GM21423 (cell line): ENCODE measurements around the gene LMO3.
A peak's percentile ranks its signal among the peaks of the same experiment; 100 is the strongest.

ENCODE experiments used
- ATAC-seq: cut with Tn5 transposase; IDR thresholded peaks from one replicate; pipeline ENCODE4 v1.9.1; 2021; ENCODE audit warnings: mild to moderate bottlenecking, moderate library complexity; ENCODE audit not compliant: unreplicated experiment

LMO3 gene

DNA sequence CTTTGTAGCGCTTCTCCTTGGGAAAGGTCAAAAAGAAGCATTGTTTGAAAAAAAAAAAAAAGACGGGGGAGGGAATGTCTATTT lies at the start of gene LMO3:
LMO3 (minus strand) TSS at position 46 of the 84 bp plus-strand sequence. CDS start 5,302 bp downstream, outside the sequence.
- ATAC-seq: no peak

DNA sequence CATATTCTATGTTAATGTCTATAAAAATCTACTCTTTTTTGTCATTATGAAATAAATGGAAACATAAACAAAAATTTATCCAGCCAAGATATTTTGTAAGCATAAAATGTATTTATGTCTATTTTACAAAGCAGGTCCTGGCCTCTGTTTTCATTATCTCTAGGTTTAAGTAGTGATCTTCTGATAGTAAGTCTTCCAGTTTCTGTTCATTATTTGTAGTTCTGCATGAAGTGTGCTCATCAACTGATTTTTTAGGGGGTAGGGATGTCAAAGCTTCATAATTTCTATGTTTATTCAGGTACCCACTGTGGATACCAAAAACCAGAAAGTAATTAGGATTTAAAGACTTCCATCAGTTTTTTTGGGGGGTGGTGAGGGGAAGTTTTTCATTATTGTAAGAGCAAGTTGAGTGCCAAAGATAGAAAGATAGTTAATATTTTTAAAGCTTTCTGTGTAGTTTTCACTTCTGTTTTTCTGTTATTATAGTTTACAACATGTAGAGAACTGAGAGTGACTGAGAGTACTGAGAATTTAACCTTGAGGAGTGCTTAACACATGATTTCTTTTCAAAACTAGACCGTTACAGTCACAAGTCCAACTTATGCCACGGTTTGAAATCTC lies 30.6 kb upstream of the LMO3 start:
- peak; percentile 84 for ATAC-seq

DNA sequence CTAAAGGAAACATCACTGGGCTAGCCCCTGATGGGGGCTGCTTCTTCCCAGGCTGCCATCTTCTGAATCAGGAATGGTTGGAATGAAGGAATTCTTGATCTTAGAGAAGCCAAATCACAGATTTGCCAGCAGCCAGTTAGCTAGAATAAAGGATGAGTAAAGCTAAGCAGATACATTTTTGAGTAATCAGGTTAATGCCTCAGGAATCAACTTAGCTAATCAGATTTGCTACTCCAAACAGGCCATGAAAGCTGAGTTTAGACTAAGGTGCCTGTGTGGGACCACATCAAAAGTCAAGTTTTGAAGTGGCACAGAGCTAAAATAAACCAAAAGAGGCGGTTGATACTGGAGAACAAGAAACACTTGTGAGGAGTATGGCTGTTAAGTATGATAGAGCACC lies 28.8 kb upstream of the LMO3 start:
- ATAC-seq: no peak

DNA sequence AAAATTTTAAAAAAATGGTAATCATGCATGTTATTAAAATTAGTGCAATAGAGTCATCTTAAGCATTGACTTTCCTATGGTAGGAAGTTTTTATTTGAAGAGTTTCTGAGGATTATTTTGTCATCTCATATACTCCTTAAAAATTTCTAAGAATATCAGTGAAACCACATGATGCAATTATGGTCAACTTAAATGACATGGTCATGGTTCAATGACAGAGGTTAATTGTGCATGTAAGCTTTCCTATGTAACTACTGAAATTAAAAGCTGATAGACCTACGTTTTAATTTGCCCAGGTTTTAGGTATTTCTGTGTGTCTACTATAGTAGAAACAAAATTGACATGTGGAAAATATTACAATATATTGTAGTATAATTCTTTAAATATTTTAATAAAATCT lies 21.0 kb upstream of the LMO3 start:
- ATAC-seq: no peak

DNA sequence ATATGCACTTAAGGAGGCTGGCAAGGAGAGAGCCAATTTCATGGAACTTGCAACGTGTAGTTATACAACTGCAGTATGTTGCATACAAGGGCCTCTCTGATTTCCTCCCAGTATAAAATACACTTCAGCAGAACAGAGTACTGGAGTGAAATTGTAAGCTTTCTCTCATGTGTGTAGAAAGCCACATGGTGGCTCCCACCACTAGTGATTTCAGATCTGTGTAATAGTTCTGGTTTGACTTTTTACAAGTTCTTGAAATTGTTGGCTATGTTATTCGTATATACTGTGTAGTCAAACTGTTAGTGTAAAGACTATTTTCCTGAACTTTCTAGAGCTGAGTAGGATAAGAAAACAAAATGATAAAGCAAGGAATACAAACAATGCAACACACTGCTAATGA lies 16.4 kb upstream of the LMO3 start:
- ATAC-seq: peak; percentile 63

DNA sequence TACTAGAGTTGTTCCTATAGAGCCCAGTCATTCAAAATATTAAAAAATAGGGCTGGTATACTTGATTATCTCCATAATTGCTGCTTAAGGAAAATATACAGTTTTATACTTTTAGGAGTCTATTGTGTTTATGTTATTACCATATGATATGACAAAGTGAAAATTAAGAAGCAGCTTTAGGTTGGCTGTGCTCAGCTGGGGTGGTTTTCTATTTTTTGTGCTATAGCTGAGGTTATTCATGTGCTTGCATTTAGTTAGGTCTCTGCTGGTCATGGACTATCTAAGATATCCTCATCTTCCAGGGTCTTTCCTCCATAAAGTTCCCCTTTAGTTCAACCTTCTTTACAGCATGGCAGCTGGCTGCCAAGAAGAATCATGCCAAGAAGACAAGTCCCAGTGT lies 13.6 kb upstream of the LMO3 start:
- ATAC-seq: no peak

DNA sequence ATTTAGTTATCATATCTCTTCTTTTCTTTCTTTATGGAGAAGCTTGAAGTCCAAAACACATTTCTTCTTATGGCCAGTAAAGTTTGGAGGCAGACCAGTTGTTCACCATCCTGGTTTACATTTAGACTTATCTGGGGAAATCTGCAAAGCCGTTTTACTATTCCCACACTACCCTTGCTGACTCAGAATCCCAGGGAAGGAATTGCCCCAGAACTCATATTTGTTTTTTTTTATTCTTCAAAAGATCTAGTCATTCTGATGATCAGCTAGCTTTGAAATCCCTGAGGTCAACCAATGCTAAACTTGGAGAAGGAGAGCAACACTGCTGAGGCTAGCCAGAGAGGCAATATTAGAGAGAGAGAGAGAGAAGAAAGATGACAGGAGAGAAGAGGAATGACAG lies 12.3 kb upstream of the LMO3 start:
- no peak for ATAC-seq

DNA sequence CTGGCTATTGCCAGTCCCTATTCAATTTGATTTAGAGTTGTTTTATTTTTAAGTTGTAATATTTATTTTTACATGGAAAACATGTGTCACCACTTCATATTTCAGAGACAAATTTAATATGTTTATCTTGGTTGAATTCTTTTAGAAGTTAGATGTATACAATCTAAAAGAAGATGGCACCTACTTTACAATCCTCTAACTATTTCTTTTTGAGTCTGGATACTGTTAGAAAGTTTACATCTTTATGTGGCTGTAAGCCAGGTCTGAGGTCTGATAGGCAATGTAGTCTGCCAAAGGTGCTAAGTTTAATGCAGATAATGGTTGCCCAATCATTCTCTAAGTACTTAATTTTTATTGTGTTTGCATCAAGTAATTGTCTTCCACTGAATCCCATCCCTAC lies 7.2 kb upstream of the LMO3 start:
- ATAC-seq: no peak

DNA sequence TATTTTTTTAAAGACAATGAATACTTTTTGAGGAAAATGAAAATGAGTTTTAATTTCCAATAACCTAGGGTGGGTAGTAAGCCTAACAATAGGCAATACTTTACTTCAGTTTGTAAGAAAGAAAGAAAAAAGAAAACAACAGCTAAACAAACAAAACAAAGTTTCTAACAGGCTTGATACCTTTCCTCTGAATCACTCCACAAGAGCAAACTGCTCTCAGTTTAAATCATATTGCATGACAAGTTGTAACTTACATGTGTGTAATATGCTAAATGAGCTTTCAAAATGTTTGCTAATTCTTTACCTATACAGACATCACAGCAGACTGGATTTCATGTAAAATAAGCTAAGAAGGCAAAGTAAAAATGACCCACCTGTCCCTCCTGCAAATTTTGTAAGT lies 6.7 kb upstream of the LMO3 start:
- ATAC-seq: no peak

DNA sequence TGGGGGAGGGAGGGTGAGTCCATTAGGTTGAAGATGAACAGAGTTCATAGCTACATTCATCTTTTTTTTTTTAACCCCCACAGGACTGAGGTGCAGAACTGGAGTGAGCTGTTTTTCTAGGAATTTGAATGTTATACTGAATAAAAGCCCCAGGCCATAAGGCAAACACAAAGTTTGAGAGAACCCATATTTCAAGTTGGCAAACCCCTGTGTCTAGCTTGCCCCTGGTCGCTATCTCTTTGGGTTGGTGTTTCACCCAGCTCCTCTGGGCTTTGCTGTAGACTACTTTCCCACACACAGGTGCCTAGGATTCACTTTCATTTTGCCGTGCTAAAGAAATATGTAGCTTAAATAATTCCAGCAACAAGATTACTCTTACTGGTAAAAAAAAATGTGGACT lies 5.2 kb upstream of the LMO3 start:
- ATAC-seq: peak; percentile 36

DNA sequence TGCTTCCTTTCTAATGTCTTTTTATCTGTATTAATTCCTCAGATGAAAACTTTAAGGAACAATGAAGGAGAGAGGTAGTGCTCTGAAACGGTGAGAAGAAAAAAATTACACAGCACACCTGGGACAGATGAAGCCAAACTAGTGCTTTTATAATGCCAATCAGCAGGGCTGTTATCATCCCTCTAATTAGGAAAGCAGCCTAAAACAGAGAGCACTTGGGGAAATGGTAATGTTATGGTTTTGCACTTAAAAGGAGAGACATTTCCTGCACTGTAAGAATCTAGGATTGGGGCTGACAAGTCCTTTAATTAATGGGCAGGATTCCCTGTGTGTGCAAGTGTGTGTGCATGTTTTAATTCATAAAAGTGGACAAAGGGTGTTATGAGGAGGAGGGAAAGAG lies 4.8 kb upstream of the LMO3 start:
- no peak for ATAC-seq

DNA sequence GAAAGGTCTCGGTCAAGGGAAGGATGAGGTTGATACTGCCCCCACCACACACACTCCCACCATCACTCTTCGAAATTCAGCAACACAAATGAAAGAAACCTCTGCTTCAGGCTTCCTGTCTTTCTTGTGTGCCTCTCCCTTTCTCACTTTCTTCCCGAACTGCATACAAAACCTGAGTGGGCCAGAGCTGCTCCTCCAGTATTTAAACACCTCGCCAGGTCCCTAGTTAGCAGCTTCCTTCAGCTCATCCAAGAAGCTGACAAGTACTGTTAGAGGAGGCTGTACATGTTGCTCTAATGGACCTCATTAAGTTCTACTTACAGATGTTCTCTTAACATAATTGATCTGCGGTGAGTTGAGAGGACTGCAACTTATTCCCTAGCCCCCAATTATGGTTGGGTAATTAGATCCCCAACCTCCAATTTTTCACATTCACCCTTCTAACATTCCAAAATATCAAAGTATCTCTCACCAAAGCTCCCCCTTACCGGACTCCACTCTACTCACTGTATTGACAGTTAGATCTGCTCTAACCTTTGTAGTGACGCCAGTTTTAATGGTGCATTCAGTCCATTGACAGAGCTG lies 4.1 kb upstream of the LMO3 start:
- ATAC-seq: no peak

DNA sequence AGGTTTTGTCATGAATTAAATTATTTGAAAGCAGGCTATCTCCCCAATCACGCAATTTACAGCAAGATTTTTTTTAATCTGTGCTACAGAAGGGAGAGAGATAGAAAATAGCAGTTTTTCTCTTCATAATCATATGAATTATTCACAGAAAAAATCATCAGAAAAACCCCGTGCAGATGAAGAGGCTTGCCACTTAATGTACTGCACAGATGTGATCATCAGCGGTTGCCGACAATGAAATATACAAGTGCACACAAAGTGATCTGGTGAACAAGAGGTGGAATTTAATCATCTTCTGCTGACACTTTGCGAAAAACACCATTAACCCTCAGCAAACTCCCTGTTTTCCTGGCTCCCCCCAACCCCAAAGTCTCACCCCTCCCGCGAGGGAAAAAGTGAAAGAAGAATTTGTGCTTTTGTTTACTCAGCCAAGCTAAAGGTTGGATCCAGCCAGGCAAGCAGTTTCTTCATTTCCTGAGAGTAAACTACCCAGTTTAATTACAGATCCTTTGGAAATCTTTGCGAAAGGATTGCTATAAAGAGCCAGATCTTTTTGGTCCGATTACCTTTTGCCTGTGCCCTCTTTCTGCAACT lies 3.1 kb upstream of the LMO3 start:
- no peak for ATAC-seq

DNA sequence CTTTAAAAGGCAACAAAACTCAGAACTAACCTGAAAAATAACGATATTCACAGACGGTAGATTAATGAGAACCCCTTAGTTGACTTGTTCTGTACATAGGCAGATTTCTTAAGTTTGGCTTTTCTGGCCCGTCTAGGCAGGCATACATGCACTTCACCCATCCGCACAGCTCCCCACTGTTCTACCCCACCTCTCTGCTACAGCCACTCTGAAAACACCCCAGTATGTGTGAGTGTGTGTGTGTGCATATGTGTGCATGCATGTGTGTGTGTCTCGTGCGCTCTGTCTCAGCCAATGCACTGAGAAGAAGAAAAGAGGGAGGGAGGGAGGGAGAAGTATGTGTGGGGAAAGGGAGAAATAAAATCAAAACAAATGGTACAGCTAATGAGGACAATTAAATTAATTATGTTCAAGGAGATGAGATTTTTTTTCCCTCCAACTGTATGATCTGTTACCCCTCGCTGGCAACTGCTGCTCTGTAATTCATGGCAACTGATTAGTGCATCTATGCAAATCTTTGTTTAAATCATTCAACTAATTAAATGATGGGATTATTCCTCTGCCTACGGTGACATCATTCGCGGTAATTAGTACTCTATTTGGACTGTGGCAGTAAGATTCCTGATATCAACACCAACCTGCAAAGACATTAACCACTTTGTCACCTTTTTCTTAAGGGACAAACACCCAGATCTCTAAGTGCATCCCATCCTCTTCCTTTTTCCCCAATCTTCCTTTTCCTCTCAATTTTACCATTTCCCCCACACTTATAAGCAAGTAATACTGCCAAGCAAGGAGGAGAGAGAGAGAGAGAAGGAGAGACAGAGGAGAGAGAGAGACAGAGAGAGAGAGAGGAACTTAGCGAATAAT lies 2.2 kb upstream of the LMO3 start:
- no peak for ATAC-seq

DNA sequence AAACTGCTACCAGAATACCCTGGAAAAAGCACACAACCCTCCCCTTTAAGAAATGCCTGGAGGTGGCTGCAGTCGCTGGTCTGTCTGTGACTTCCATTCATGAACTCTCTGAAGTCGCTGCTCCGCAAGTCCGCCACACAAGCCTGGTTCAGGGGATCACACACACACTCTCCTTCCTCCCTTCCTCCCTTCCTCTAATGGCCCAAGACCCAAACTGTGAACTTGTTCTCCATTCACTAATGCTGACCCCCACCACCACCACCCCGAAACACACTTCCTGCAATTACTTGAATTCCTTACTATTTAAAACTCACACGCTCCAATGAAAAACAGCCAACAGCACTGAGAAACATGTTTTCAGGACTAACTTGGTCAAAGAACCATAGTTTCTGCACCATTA lies 1.0 kb upstream of the LMO3 start:
- no peak for ATAC-seq

DNA sequence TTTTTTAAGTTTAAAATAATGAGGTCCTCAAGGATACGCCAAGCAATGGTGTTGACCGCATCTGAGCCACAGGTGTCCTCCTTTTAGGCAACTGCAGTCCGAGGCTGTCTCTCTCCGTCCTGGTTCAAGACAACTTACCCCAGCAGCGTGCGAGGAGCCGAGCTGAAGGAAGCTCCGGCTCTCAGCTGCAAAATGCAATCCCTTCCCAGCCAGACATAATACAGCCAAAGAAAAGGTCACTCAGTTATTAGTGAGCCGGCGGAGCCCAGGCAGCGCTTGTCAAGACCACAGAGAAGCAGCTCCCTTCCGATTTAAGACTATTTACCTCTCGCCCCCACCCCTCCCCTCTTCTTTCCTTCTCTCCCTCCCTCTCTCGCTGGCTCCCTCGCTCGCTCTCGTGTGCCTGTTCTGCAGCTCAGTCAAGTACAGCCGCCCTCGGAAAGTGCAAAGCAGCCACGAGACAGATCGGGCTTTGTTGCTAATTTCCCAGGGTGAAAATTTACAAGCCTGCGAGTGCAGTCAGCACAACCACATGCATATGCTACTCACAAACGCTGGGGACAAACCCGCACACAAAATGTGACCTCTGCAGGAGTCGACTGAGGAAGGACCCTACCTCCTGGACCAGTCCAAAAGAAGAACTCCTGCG lies 363 bp upstream of the LMO3 start:
- peak; percentile 36 for ATAC-seq

DNA sequence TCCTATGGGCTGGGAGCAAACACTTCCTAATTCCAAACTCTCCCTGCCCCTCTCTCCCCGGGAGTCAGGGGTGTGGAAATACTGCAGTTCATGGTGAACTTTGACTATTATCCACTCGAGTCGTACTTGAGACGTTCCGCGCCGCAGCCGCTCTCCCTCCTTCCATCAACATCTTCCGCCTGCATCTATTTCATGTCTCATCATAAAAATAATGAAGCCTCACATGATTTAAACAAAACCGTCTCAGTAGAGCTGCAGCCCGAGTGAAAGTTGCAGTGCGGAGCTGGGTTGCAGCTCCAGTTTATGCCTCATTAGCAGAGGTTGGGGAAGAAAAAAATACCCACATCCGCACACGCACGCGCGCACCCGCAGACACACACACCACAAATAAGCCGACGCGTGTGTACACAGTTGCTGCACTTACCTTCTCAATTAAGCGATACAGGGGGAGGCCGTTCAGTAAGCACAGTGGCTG lies 283 bp downstream of the LMO3 start:
- peak; percentile 27 for ATAC-seq

DNA sequence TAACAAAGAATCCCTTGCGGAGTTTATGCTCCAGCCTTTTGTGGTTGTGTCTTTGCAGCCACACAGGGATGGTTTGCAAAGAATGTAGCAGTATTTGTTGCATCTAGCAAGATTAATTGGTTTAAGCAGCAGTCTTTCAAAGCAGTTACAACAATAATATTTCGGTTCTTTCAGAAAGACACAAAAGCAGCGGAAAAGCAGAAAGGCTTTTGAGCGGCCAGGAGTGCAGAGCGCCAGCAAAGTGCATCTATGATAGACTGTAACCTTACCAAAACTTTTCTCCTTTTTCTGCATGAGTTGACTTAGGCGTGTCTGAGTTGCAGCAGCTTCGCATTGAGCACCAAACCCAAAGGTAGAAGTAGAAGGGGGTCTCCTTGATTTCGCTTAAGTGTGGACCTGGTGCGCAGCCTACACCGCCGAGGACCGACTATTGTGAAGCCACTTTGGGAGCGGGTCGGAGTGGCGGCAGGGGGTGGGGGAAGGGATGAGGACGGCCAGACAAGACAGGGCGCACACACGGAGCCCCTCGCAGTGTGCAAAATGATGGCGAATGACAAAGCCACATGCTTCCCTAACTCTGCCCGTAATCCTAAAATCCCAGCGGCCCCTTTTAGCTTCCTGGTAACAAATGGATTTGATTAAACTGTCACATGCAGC lies 1.2 kb downstream of the LMO3 start:
- ATAC-seq: no peak

DNA sequence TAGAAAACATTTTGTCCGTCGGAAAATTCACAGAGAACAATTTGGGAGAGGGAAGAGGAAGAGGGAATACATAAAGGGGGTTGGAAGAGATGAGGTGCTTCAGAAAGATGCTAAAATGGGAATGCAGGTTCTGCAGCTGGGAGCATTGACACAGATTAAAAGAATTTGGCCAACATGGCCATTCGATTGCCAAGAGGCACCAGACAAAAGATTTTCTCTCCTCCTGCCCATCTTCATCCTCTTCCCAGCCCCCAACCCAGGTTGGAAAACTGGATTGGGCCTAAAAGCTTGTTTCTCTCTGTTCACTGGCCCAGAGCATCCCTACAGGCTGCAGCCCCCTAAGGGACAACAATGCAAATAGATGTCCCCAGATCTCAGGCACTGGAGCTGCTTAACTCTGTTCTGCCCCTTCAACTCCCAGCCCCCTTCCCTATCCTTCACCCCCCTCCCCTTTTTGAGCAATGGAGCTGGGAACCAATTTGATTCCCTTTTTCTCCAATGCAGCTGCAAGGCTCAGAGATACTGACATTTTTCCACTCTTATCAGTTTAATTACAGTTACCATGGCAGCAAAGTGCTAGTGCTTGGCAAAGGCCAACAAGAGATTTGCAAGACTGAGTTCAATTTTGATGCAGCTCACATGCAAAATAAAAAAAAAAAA lies 1.9 kb downstream of the LMO3 start:
- ATAC-seq: no peak

DNA sequence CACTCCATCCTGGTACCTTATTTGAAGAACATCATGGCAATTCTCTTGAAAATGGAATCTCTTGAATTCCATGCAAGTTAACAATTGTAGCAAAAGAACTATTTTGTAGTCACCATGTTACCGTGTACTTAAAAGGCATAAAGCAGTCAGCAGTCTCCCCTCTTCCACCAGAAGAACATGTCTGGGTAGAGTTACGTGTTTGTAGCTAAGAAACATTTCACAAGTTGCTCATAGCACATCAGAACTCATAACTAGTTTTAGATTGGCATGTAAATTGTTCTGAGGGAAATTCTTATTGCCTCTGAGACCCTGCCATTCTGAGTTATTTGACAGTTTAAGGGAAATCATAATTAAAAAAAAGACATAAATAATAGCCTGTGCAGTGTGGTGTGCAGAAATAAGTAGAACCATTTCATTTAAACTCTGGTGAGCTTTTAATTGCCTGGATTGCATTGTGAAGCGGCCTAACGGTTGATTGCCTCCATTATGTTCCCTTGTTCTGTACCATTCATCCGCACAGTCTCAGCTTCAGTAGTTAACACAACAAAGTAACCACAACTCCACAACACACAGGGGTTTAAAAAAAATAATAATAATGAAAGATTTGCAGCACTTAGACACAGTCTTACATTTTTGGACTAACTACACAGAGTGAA lies 2.6 kb downstream of the LMO3 start:
- no peak for ATAC-seq
